HUES64 (cell line): Measurements from ENCODE around the gene AKR1C3.
"Not testable (repeated sequence)": the region's sequence is repeated elsewhere in the genome, so short reads cannot be mapped to it uniquely, and the experiment has no call there.

Source experiments
- H3K27ac ChIP-seq: 2 replicates; pipeline ENCODE4 v1.7.0; 2013; ENCODE audit warnings: low read depth, low read length, inconsistent platforms
- H3K27me3 ChIP-seq: 2 replicates; pipeline ENCODE4 v1.6.1; 2013; ENCODE audit warnings: mild to moderate bottlenecking, low read length; ENCODE audit not compliant: insufficient read depth
- H3K36me3 ChIP-seq: 2 replicates; pipeline ENCODE4 v1.6.1; 2013; ENCODE audit warnings: mild to moderate bottlenecking, low read length; ENCODE audit not compliant: insufficient read depth
- H3K4me1 ChIP-seq: 2 replicates; pipeline ENCODE4 v1.6.1; 2013; ENCODE audit warnings: mild to moderate bottlenecking, low read length, moderate library complexity; ENCODE audit not compliant: insufficient read depth
- H3K4me3 ChIP-seq: 2 replicates; pipeline ENCODE4 v1.5.1; 2013; ENCODE audit warnings: mild to moderate bottlenecking, low read length, moderate library complexity
- H3K9ac ChIP-seq: 2 replicates; pipeline ENCODE4 v1.6.1; 2013; ENCODE audit warnings: mild to moderate bottlenecking, low read depth, low read length
- H3K9me3 ChIP-seq: 2 replicates; pipeline ENCODE4 v1.6.1; 2013; ENCODE audit warnings: low read depth, low read length; ENCODE audit not compliant: insufficient read depth
- WGBS: fragments of 150-250, 120-280 bp; methylation state at CpG from one replicate; pipeline ENCODE4 v1.1.7; 2013; ENCODE audit warnings: missing lambda C conversion rate; 5-methylcytosine and 5-hydroxymethylcytosine counted together

The AKR1C3 gene

DNA sequence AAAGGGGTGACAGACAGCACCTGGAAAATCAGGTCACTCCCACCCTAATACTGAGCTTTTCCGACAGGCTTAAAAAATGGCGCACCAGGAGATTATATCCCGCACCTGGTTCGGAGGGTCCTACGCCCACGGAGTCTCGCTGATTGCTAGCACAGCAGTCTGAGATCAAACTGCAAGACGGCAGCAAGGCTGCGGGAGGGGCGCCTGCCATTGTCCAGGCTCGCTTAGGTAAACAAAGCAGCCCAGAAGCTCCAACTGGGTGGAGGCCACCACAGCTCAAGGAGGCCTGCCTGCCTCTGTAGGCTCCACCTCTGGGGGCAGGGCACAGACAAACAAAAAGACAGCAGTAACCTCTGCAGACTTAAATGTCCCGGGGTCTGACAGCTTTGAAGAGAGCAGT lies 15.6 kb downstream of the AKR1C3 start:
- not testable (repeated sequence) for H3K4me1 ChIP-seq, H3K9ac ChIP-seq, H3K27ac ChIP-seq, H3K4me3 ChIP-seq, H3K36me3 ChIP-seq, H3K27me3 ChIP-seq
- H3K9me3 ChIP-seq: peaks cover 17% of the 10 kb centered on the region
- 94% methylated on average over 11 of the region's 12 CpGs for WGBS

DNA sequence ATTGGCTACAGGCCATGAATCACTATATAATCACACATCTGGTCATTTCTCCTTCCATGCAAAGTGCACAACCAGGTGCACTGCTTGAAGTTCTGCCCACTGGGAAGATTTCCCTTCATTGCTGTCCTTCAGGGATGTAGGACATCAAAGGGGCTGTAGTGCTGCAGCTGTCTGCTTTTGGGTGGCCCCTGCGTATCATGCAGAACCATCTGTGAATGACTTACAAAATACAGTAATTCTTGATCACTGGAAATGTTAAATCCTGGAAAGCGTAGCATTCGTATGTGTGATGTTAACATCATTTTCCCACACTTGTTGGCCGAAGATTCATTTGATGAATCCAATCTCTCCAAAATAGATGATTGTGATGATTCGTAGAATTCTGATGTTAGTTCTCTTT lies 22.4 kb downstream of the AKR1C3 start:
- H3K9me3 ChIP-seq: peaks cover 47% of the 10 kb centered on the region
- no peaks in the 10 kb centered on the region for H3K27me3 ChIP-seq
- H3K36me3 ChIP-seq: no peaks in the 10 kb centered on the region
- WGBS: 95% methylated on average over 4 of the region's 5 CpGs
- no peak overlapping the region for H3K4me3 ChIP-seq
- no peak overlapping the region for H3K27ac ChIP-seq
- H3K4me1 ChIP-seq: no peaks in the 10 kb centered on the region
- H3K9ac ChIP-seq: no peak overlapping the region

DNA sequence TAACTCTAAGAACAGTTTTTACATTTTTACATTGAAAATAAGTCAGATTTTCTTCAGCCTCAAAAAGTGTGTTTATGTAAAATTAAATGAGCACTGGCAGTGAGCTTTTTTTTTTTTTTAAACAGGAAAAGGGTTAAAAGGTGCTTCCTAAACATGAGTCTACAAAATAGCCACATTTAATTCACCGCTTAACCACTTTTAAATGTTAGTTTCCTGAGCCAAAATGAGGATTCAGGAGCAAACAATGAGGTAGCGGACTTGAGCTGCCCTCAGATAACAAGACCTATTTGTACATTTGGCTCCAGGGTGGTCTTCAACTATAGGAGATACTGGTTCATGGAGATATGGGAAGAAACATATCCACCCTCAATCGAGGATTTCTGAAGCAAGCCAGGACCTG lies 22.8 kb downstream of the AKR1C3 start:
- WGBS: 88% methylated on average over 3 of the region's 3 CpGs
- H3K9me3 ChIP-seq: peaks cover 50% of the 10 kb centered on the region

DNA sequence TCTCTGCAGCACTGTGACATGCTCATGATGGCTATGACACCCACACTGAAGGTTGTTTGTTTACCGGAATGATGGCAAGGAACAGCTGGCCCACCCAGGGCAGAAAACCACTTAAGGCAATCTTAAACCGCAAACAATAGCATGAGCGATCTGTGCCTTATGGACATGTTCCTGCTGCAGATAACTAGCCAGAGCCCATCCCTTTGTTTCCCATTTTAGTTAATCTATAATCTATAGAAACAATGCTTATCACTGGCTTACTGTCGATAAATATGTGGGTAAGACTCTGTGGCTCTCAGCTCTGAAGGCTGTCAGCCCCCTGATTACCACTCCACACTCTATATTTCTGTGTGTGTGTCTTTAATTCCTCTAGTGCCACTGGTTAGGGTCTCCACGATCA lies 25.8 kb downstream of the AKR1C3 start:
- H3K9ac ChIP-seq, H3K27ac ChIP-seq, H3K4me1 ChIP-seq, H3K36me3 ChIP-seq, H3K4me3 ChIP-seq, H3K27me3 ChIP-seq: not testable (repeated sequence)
- H3K9me3 ChIP-seq: peaks cover 46% of the 10 kb centered on the region
- WGBS: 96% methylated on average over 4 of the region's 5 CpGs

More for the DNA sequence above, 22.8 kb downstream of the AKR1C3 start:
- Histone ChIP-seq H3K4me1 (no peaks in the 10 kb centered on the region), H3K27me3 (no peaks in the 10 kb centered on the region), H3K36me3 (no peaks in the 10 kb centered on the region), H3K9ac (no peak overlapping the region), H3K4me3 (no peak overlapping the region), H3K27ac (no peak overlapping the region)

DNA sequence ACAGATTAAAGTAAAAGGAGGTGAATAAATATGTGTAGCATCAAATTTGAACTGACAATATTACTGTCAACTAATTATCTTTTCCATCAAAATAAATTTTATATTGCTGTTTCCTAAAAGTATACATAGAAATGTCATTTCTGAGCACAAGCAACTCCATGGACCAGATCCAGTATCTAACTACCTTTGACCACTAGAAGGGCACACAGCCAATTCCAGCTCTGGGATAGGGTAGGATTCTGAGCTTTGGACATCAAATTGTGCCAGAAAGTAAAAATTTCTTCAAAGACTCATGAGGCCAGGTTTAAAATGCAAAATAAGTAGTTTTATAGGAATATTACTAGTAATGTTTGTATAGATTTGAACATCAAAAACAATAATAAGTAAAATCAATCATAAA lies 29.7 kb downstream of the AKR1C3 start:
- Histone ChIP-seq H3K9me3 (peaks cover 28% of the 10 kb centered on the region), H3K27ac (no peak overlapping the region), H3K4me1 (no peaks in the 10 kb centered on the region), H3K9ac (no peak overlapping the region), H3K27me3 (no peaks in the 10 kb centered on the region), H3K4me3 (no peak overlapping the region), H3K36me3 (no peaks in the 10 kb centered on the region)

GRCh38 chr10:5125315-5126044 lies 31.3 kb downstream of the AKR1C3 start:
- peaks cover 16% of the 10 kb centered on the region for H3K9me3 ChIP-seq
- no peaks in the 10 kb centered on the region for H3K27me3 ChIP-seq
- no peak overlapping the region for H3K9ac ChIP-seq
- WGBS: 94% methylated on average over 3 of the region's 3 CpGs
- H3K27ac ChIP-seq: no peak overlapping the region
- H3K36me3 ChIP-seq: no peaks in the 10 kb centered on the region
- H3K4me3 ChIP-seq: no peak overlapping the region
- H3K4me1 ChIP-seq: no peaks in the 10 kb centered on the region

DNA sequence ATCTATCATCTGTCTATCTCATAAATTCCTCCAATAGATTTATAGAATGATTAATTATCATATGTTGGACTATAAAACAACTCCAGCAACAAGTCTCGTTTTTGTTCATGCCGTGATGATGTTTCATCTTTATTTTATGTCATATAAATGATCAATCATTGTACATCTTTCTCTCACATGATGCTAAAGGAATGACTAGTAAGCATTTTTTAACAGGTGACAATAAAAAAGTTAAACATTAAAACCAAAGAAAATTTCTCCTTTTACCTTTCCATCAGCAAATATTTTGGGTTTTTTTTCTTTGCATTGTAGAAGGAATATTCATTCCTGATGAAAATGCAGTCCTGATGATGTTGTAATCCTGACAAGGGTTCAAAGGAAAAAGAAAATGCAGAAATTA lies 41.4 kb downstream of the AKR1C3 start:
- no peaks in the 10 kb centered on the region for H3K4me1 ChIP-seq
- WGBS: no CpG with 5 or more reads among the region's 2 CpGs
- no peak overlapping the region for H3K4me3 ChIP-seq
- H3K9me3 ChIP-seq: peaks cover 35% of the 10 kb centered on the region
- H3K36me3 ChIP-seq: no peaks in the 10 kb centered on the region
- H3K27ac ChIP-seq: no peak overlapping the region
- no peaks in the 10 kb centered on the region for H3K27me3 ChIP-seq
- no peak overlapping the region for H3K9ac ChIP-seq

DNA sequence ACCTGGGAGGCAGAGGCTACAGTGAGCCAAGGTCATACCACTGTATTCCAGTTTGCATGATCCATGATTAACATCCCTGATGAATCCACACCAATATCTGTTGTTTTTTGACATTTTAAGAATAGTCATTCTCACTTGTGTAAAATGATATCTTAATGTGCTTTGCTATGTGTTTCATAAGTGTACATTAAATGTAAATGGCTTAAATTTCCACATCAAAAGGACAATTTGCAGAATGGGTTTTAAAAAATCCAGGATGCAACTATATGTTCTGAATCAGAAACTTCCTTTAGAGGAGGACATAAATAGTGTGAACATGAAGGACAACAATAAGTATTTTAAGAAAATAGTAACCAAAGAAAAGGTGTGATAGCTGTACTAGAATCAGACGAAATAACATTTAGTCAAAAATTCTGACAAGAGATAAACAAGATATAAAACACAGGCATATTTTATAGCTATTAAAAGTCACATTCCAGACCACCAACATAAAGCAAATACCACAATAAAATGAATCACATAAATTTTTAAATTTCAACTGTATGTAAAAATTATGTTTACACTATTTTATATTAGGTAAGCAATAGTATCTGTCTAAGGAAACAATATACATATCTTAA lies 42.4 kb downstream of the AKR1C3 start:
- no CpG with 5 or more reads among the region's 1 CpG for WGBS
- Histone ChIP-seq H3K27me3 (no peaks in the 10 kb centered on the region), H3K4me1 (no peaks in the 10 kb centered on the region), H3K36me3 (no peaks in the 10 kb centered on the region), H3K9ac (no peak overlapping the region), H3K4me3 (no peak overlapping the region), H3K9me3 (peaks cover 36% of the 10 kb centered on the region), H3K27ac (no peak overlapping the region)

DNA sequence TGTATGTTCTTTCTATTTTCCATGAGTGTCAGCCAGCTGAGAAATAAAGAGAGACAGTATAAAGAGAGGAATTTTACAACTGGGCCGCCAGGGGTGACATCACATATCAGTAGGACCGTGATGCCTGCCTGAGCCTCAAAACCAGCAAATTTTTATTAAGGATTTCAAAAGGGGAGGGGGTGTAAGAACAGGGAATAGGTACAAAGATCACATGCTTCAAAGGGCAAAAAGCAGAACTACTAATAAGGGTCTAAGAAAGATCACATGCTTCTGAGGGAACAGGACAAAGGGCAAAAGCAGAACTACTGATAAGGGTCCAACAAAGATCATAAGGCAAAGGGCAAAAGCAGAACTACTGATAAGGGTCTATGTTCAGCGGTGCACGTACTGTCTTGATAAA lies 43.5 kb downstream of the AKR1C3 start:
- H3K4me3 ChIP-seq, H3K9ac ChIP-seq, H3K4me1 ChIP-seq, H3K36me3 ChIP-seq, H3K27ac ChIP-seq, H3K27me3 ChIP-seq: not testable (repeated sequence)
- 43% methylated on average over 4 of the region's 4 CpGs for WGBS
- peaks cover 36% of the 10 kb centered on the region for H3K9me3 ChIP-seq

GRCh38 chr10:5142199-5142598 lies 48.0 kb downstream of the AKR1C3 start:
- no peaks in the 10 kb centered on the region for H3K4me1 ChIP-seq
- peaks cover 20% of the 10 kb centered on the region for H3K9me3 ChIP-seq
- H3K9ac ChIP-seq: no peak overlapping the region
- no peak overlapping the region for H3K27ac ChIP-seq
- H3K27me3 ChIP-seq: no peaks in the 10 kb centered on the region
- no peak overlapping the region for H3K4me3 ChIP-seq
- WGBS: 76% methylated on average over 4 of the region's 4 CpGs
- H3K36me3 ChIP-seq: no peaks in the 10 kb centered on the region

DNA sequence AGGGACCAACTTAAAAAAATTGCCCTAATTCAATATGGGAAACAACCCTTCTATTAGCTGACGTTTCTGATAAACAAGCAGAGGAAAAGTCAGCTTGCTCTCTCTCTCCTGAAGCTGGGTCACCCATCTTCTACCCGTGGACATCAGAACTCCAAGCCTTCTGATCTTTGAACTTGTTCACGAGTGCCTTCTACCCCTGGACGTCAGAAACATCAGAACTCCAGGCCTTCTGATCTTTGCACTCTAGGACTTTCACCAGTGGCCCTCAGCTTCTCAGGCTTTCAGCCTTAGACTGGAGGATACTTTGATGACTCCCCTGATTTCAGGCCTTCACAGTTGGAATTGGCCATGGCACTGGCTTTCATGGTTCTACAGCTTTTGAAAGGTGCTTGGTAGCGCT lies 48.9 kb downstream of the AKR1C3 start:
- H3K9me3 ChIP-seq: peaks cover 25% of the 10 kb centered on the region
- no peak overlapping the region for H3K4me3 ChIP-seq
- H3K27ac ChIP-seq: no peak overlapping the region
- WGBS: 82% methylated on average over 5 of the region's 5 CpGs
- H3K36me3 ChIP-seq: no peaks in the 10 kb centered on the region
- H3K9ac ChIP-seq: no peak overlapping the region
- H3K27me3 ChIP-seq: no peaks in the 10 kb centered on the region
- H3K4me1 ChIP-seq: no peaks in the 10 kb centered on the region

- 95% methylated on average over 5 of the region's 5 CpGs for WGBS
- Histone ChIP-seq H3K4me1 (no peaks in the 10 kb centered on the region), H3K36me3 (no peaks in the 10 kb centered on the region), H3K9me3 (peaks cover 40% of the 10 kb centered on the region), H3K4me3 (no peak overlapping the region), H3K27me3 (no peaks in the 10 kb centered on the region), H3K27ac (no peak overlapping the region), H3K9ac (no peak overlapping the region)
Measured at GRCh38 chr10:5146920-5147254, 52.7 kb downstream of the AKR1C3 start.
